COLO668 (cell line): ENCODE data around the gene USP12.
"Not testable (repeated sequence)": the region's sequence is repeated elsewhere in the genome, so short reads cannot be mapped to it uniquely, and the experiment has no call there.

Experiments used
- DNase-seq: peaks from one replicate; lab custom pipeline; 2025; ENCODE audit not compliant: unreplicated experiment; lab: John Stamatoyannopoulos, UW

USP12 gene

GRCh38 chr13:27080018-27080948, 91.3 kb downstream of the USP12 start:
- DNase-seq = no peak

- no peak for DNase-seq
Measured at GRCh38 chr13:27079421-27079958, 92.1 kb downstream of the USP12 start.

GRCh38 chr13:27077451-27077850, 94.2 kb downstream of the USP12 start:
- no peak for DNase-seq

- DNase-seq = no peak
Measured at GRCh38 chr13:27076421-27076820, 95.2 kb downstream of the USP12 start.

- DNase-seq = no peak
Measured at GRCh38 chr13:27073186-27073585, 98.4 kb downstream of the USP12 start.

- not testable (repeated sequence) for DNase-seq
Measured at GRCh38 chr13:27066123-27066522, 105.5 kb downstream of the USP12 start.

- DNase-seq = no peak
Measured at GRCh38 chr13:27065582-27065981, 106.0 kb downstream of the USP12 start.

GRCh38 chr13:27064252-27064995, 107.2 kb downstream of the USP12 start:
- no peak for DNase-seq

- no peak for DNase-seq
Measured at GRCh38 chr13:27057817-27058216, 113.8 kb downstream of the USP12 start.

- DNase-seq = no peak
Measured at GRCh38 chr13:27055526-27055925, 116.1 kb downstream of the USP12 start.

GRCh38 chr13:27054760-27055159, 116.9 kb downstream of the USP12 start:
- DNase-seq = no peak

GRCh38 chr13:27053902-27054595, 117.6 kb downstream of the USP12 start:
- no peak for DNase-seq

GRCh38 chr13:27053210-27053884, 118.3 kb downstream of the USP12 start:
- DNase-seq = no peak

- DNase-seq = no peak
Measured at GRCh38 chr13:27052551-27053208, 118.9 kb downstream of the USP12 start.

GRCh38 chr13:27047081-27047480, 124.5 kb downstream of the USP12 start:
- no peak for DNase-seq

- no peak for DNase-seq
Measured at GRCh38 chr13:27044837-27045570, 126.6 kb downstream of the USP12 start.

GRCh38 chr13:27043013-27043412, 128.6 kb downstream of the USP12 start:
- DNase-seq = peak; percentile 65

- no peak for DNase-seq
Measured at GRCh38 chr13:27041341-27041740, 130.3 kb downstream of the USP12 start.

GRCh38 chr13:27040826-27041108, 130.8 kb downstream of the USP12 start:
- DNase-seq = no peak
